NCI-H510A (cell line): ENCODE results near the gene GPAM.
A peak's percentile ranks its signal among the peaks of the same experiment; 100 is the strongest.

Source experiments
- DNase-seq: peaks from one replicate; lab custom pipeline; 2025; lab: John Stamatoyannopoulos, UW

The GPAM gene

DNA sequence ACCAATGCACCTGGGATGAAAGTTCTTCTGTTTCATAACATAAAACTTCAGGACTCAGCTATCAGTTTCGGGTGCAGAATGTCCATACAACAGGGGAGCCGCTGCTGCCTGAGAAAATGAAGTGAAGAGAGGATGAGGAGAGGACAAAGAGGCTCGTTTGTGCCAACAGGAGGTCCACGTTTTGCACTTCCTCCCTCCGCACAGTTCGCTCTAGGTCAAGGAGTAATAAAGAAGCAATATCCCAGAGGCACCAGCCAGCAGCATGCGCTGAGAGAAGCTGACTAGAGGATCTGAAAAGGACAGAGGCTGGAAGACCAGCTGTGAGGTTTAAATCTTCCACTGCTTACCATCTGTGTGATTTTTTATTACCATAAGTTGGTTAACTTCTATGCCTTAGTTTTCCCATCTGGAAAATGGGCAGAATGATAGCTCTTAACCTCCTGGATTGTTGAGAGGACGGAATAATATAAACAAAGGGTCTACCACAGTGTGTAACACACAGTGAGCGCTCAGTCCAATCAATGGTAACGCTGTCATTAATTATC is 709 bp downstream of the GPAM start:
- no peak for DNase-seq

DNA sequence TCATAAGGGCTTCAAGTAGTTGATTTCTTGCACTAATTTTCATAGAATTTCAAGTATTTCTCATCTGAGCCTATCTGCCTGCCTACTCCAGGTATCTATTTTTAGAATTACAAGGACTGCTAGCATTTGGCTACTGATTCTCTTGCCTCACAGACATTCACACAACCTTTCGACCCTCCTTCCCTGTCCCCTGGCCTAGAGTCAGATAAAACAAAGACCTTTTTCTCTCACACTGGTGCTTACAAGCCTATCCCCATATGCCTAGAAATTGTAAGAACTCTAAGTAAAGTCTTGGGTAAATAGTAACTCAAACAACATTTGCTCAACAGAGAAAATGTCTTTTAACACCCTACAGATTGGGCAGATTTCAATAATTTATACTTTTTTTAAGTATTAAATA is 6.3 kb downstream of the GPAM start:
- no peak for DNase-seq

DNA sequence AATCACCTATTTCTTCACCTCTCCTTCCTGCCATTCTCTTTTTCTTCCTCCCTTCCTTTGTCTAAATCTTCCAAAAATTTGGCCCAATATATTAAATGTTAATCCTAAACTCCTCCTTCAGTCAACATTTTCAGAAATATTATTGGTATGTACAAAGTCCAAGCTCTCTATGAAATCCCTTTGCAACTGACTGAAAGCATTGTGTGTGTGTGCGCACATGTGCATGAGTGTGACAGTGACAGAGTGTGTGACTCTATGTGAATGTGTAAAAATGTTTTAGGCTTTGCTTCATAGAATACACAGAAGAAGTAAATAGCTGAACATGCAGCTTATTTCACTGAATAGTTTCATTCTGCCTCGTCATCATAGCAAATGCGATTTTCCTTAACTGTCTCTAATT is 7.0 kb downstream of the GPAM start:
- DNase-seq: no peak

DNA sequence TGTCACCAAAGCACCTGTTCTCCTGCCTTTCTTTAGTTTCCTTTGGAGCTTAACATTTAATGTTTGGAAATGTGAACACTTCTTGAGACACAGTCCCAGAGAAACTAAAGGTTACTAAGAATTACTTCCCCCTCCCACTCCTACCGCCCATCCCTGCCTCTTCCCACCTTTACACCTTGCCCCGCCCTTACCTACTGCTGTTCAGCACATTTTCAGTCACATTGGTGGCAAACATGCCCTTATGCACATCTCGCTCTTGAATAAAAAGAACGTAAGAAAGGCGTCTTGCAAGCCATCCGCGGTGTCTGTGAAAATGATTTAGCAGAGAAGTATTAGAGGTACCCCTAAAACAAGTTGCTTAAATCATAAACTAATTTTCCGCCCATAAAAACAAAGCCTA is 8.2 kb downstream of the GPAM start:
- DNase-seq: no peak

DNA sequence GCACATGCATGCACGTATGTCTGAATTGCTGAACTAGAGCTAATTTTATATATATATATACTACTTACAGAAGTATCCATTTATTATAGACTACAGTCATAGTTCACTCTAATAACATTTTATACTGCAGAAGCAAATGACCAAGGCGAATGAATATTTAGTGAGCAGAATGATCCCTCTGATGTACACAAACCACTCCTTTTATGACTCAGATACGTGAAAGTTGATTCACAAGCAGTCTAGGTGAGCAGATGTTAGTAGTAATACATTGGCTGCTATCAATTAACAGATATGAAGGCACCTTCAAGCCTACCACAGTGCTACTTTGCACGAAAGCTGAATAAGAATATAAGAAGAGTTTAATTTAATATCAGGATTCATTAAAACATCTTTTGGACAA is 10.4 kb downstream of the GPAM start:
- DNase-seq: no peak

DNA sequence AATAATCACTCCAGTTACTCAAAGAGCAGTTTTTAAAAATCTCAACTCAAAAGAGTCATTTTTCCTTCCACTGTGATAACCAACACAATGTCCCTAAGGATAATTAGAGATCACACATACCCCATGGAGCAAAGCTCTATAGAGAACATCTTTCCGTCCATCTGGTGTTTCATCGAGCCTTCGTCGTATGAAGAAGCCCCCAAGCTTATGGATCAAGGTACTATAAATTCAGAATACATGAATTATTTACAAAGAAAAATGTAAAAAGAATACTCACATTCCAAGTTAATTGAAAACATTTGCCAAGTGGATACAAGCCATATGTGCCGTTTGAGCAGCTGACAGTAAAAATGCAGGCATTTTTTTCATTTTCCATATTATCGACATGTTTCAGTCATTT is 14.8 kb downstream of the GPAM start:
- no peak for DNase-seq

DNA sequence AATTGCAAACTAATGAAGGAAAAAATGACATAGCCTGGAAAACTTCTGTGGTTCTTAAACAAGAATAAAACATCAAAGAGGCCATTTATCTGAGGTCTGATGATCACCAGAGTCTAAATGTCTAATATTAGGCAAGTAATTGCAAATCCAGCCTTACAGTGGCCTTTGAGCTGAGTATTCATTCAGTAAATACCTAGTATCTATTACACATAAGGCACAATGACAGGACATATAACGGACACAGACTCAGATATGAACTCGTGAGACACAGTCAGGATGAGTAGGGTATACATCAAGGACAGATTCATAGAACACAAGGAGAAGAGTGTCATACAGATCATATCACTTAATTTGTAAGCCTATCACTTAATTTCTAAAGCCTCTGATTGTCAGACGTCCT is 16.8 kb downstream of the GPAM start:
- DNase-seq: no peak

DNA sequence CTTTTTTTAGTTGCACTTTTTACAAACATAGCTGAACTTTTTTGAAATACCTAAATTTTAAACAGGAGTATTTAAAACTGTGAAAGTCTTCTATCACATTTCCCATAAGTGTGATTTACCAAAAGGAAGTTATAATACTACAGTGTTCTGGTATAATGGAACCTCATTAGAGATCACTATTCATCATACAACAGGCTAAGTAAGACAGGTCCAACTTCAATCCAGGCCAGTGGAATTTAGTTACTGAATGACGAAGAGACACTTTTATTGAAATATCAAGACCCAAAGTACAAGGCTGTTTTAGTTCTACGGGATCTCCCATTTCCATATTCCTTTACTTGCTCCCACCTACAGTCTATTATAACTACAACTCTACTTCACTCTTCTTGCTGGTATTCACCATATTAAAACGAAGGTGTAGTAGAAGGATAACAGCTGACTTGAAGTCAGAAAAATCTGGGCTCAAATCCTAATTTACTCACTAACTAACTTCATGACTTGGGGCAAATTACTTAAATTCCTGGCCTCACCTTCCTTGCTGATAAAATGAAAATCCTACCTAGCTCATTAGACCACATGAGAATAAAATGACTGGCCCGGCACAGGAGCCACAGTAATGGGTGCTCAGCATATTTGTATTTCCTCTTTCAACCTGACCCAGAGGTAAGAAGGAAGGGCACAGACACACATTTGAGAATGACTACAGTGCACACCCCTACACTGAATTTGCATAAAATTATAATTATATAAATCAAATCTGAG is 21.6 kb downstream of the GPAM start:
- no peak for DNase-seq

DNA sequence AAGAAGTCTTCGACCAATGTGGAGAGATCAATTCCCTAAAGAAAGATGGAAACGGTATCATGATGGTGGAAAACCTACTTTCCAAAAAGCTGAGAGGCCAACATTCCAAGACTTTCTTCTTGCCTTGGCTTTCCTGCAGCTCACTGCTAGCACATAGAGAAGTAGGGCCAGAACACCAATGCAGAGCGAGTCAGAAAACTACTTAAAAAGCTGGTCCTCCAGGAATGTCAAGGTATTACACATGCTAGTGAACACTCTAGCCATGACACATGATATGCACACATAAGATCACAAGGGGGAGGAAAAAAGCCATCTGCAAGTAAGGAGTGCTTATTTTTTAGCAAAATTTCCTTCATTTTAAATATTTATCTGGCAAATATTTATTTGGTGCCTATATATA is 22.7 kb downstream of the GPAM start:
- DNase-seq: no peak

DNA sequence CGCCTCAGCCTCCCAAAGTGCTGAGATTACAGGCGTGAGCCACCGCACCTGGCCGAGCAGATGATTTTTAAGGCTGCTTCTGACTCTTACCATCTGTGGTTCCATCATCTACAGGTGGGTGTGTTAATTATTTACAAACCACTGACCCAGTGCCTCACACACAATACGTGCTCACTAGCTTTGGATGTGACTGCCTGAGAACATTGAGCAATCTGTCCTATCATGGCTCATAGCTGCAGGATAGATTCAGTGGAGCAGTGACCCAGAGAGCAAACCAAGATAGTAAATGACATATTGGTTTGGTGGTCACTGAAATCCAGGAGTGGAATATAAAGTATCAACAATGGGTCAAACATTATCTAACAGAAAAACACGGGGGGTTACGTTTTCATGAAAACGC is 24.1 kb downstream of the GPAM start:
- no peak for DNase-seq

DNA sequence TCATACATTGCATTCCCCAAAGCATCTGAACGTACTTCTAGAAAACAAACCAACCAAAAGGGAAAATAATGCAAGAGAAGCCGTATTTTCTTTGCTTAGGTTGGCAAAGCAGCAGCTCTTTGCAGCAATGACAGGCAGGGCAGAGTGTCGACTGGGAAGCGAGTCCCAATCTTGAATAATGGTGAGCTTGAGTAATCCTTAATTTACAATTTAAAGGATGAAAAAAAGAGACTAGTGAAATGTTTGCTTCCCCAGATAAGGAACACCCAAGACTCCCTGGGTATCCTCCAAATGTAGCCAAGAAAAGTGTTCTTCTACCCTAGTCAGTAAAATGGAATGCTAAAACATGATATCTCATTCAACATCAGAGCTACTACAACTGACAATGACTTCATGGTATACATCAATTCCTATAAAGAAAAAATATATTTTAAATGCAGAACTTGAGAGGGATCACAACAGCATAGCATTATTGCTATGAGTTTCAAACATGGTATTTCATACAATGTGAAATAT is 32.0 kb downstream of the GPAM start:
- no peak for DNase-seq

DNA sequence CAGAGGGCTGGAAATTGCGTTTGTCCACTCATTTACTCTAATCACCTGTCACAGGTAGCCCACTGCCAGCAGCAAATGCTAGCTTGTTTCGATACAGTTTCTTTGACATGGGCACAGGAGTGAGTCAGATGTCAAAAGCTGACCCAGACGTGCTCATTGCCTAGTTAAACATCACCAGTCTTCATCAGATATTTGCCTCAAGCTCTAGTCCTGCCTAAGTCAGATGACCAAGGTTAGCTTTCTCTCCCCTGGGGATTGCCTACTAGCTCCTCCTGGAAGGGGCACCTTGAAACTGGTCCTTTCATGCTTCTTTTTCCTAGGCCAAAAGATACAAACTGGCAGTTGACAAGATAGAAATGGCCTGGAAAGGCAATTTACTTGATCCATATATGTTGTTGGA is 35.2 kb downstream of the GPAM start:
- DNase-seq: no peak

DNA sequence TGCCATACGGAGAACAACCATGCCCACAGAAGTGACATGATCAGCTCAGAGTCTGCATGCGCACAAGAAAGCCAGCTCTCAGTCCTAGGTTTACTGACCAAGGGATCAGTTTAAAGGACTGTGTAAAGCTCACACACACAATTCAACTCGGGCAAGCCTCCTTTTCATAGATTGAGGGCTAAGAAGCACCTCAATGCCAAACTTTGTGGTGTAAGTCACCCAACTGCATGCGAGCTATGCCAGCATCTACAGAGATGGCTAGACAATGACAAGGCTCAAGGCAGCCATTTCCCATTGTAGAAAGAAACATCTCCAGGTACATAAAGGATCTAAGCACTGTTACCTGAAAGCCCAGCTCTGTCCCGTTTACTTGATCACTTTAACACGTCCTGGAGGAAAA is 36.8 kb downstream of the GPAM start:
- no peak for DNase-seq

DNA sequence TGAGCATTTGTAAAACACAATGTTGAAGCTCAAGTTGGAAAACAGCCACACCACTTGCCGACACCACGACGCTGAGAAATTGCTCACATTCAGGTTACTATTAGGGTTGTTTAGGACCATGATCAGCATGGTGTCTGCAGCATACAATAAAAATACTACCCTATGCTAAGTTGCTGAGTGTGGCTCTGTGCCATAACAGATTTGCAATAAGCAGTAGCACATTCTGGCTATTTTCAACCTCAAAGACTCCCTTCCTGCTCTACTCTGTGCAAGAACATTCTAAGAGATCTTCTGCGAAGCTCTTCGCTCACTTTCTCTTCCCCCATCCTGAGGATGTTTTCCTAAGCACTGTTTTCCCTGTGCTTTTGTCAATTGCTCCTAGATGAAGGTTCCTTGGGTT is 38.3 kb downstream of the GPAM start:
- no peak for DNase-seq

DNA sequence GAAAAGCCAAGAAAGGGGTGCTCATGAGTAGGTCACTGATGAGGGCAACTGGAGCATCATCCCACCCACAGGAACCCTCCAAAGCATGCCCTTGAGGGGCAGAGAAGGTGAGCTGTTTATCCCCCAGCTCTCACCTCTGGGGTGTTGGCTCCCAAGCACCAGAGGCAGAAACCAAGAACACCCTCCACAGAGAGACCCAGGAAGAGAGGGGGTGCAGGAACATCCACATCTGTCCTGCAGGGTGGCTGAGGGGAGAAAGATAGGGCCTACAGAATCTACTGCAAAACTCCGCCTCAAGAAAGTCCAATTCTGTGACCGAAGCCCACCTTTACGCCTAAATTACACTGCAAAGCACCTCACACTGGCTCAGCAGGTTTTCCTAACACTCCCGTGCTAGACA is 40.1 kb downstream of the GPAM start:
- no peak for DNase-seq

DNA sequence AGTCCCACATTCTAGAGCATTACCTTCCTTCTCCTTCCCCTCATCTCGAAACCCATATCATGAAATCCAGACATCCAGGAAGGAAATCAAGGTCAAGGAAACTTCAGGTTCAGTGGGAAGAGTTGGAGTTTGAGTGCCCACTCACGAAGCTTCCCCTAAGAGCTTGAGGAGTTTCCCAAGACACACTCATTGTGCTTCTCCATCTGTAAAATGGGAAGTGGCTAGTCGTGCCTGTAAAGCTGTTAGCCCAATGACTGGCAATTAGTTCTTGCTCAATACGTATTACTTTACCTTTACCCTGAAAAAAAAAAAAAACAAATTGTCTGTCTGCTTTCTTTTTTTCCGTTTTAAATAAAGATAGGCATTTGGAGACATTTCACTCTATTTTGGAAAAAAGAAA is 42.3 kb downstream of the GPAM start:
- DNase-seq: no peak

DNA sequence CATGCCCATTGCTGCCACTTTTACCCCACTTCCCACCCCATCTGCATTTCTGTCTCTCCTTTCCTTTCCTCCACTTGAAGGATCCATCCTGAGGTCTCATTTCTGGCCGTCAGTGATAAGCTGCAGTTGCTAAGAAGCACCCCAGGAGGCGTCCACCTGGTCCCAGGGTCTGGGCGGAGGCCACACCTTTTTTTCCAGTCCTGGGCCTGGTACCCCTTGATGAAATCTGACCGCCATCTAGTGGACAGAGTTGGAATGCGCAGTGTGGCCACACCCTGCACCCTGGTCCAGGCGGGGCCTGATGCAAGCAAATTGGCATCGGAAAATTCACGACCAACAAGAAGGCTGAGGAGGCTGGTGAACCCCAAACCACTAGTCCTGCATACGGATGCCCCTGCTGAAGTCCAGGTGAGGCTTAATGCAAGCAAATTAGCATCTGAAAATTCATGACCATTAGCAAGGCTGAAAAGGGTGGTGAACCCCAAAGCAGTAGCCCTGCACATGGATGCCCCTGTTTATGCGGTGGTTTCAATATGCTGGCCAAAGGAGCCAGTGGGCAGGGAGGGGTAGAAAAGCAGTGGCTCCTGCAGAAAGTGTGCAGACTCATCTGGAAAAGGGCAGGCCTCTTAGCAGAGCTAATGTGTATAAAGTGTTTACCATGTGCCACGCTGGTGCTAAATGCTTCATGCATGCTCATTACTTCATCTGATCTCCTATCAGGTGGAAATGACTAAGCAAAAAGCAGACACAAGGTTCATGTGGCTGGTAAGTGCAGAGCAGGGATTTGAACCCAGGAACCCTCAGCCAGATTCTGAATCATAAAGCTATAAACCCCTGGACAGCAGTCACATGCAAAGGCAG is 43.2 kb downstream of the GPAM start:
- DNase-seq: peak; percentile 53

DNA sequence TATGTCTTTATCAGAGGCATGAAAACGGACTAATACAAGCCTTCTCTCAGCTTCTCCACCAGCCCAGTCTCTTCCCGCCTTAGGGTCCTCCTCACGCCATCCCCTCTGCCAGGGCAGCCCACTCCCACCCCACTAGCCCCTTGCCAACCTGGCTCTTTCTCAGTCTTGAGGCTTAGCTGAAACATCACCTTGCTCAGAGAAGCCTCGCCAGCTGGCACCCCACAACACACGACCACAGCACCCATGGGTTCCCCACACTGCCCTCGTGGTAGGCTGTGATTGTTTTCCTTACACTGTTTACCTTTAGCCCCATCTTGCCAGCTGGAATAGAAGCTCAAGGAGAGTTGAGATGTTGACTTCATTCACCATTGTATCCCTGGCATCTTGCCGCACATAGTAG is 44.4 kb downstream of the GPAM start:
- no peak for DNase-seq

DNA sequence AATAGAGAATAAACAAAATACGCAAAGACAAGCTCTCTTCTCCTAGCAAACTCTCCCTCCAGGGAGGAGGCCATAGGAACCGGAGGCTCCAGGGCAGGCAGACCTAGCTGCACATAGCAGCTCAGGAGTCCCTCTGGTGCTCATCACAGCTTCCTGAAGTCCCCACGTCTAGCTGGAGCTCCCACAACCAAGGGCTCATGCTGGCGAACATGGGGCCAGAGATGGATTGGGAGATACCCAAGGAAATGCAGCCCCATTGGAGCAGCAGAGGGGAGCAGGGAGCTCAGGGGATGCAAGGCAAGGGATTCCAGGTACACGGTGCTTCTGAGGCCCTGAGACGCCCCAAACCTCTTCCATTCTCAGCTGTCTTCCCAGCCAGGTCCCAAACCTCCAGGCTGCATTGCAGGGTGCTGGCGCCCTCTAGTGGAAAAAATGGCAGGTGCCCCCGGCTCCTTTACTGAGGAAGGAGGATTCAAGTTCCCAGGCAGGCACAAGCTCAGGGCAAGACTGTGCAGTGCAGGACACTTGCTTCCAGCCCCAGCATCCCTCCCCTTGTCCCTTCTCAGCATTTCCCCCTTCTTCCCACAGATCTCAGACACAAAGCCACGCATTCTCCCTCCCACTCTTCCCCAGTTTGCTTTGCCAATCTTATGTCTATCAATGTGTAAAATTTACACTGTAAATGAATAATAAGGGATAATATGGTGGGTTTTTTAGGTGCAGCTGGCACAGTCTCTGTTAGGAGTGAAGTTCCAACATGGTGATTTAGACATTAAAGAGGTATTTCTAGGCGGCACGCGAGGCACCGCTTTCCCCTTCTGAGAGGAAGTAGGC is 46.2 kb downstream of the GPAM start:
- DNase-seq: peak; percentile 4

DNA sequence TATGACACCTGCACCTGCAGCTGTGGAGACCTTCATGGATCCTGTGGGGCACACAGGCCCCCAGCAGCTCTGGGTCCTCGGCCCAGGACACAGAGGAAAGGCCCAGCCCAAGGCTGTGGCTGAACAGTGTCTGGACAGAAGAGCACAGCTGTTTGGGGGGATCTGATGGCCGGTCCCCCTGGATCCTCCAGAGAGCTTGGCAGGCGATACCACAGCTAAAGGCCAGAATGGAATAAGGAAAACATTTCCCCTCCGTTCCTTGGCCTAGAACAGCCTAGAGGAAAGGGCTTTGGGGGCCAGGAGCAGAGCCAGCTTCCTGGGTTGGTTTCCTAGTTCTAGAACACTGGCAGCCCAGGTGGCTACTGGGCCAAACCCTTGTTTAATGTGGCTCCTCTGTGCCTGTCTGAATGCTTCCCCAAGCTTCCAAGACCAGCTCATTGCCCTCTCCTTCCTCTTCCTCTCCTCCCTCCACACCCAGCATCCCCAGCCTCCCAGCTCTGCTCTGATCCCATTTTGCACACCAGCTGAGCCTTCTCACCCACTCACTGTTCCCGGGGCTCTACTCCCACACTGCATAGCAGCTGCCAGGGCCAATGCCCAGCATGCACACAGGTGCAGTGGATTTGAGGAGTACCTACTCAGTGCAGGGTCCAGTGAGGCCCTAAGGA is 46.9 kb downstream of the GPAM start:
- DNase-seq: no peak

DNA sequence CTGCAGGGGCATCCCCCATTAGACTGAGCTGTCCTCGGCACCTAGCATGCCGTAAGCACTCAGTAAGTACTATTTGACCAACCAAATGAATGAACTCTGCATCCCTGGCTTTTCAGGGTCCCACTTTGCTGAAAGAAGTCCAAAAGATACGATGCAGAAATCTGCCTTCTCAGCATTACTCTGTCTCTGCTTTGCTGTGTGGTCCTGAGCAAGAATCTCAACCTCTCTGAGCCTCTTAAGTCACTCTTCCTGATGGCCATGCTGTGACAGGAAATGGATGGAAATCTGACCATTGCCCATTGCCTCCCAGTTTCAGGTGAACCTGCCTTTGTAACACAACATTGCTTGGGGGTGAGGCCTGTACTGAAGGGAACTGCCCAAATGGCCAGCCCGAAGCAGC is 48.0 kb downstream of the GPAM start:
- DNase-seq: no peak

DNA sequence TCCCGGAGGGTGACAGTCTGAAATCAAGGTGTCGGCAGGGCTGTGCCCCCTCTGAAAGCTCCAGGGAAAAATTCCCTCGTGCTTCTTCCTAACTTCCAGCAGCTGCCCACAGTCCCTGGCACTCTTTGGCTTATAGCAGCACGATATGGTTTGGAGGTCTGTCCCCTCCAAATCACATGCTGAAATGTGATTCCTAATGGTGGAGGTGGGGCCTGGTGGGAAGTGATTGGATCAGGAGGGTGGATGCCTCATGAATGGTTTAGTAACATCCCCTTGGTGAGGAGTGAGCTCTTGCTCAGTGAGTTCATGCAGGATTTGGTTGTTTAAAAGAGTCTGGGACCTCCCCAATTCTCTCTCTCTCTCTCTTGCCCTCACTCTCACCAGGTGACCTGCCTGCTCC is 51.1 kb downstream of the GPAM start:
- DNase-seq: no peak
